IPS-18a (cell line): Measurements from ENCODE around the gene CCDC106.

ENCODE experiments used
- H3K27ac ChIP-seq: one replicate; pipeline ENCODE4 v1.5.1; 2013; ENCODE audit warnings: low read length
- H3K27me3 ChIP-seq: one replicate; pipeline ENCODE4 v1.6.1; 2013; ENCODE audit warnings: mild to moderate bottlenecking, low read length; ENCODE audit not compliant: control insufficient read depth, insufficient read depth
- H3K36me3 ChIP-seq: one replicate; pipeline ENCODE4 v1.6.1; 2013; ENCODE audit warnings: low read depth, low read length; ENCODE audit not compliant: control insufficient read depth
- H3K4me1 ChIP-seq: one replicate; pipeline ENCODE4 v1.6.1; 2013; ENCODE audit warnings: low read depth, low read length; ENCODE audit not compliant: control insufficient read depth
- H3K4me3 ChIP-seq: one replicate; pipeline ENCODE4 v1.5.1; 2013; ENCODE audit warnings: low read length
- H3K9ac ChIP-seq: one replicate; pipeline ENCODE4 v1.6.1; 2013; ENCODE audit warnings: mild to moderate bottlenecking, low read length, moderate library complexity
- H3K9me3 ChIP-seq: one replicate; pipeline ENCODE4 v1.6.1; 2013; ENCODE audit warnings: low read depth, low read length; ENCODE audit not compliant: control insufficient read depth

Gene CCDC106

GRCh38 chr19:55647732-55648584 lies at the start of gene CCDC106:
Gene CCDC106, plus strand, starts transcription at chr19:55648212. Its CDS starts 835 bp downstream, at chr19:55649047.
- peak within 1 kb of the TSS; percentile 66 for H3K4me3 ChIP-seq
- peaks cover 10% of the 10 kb centered on the region for H3K4me1 ChIP-seq
- no peaks in the 10 kb centered on the region for H3K9me3 ChIP-seq
- no peaks in the 10 kb centered on the region for H3K27me3 ChIP-seq
- peak within 1 kb of the TSS; percentile 55 for H3K9ac ChIP-seq
- H3K27ac ChIP-seq: no peak within 1 kb of the TSS
- peaks cover 14% of the 10 kb centered on the region for H3K36me3 ChIP-seq

DNA sequence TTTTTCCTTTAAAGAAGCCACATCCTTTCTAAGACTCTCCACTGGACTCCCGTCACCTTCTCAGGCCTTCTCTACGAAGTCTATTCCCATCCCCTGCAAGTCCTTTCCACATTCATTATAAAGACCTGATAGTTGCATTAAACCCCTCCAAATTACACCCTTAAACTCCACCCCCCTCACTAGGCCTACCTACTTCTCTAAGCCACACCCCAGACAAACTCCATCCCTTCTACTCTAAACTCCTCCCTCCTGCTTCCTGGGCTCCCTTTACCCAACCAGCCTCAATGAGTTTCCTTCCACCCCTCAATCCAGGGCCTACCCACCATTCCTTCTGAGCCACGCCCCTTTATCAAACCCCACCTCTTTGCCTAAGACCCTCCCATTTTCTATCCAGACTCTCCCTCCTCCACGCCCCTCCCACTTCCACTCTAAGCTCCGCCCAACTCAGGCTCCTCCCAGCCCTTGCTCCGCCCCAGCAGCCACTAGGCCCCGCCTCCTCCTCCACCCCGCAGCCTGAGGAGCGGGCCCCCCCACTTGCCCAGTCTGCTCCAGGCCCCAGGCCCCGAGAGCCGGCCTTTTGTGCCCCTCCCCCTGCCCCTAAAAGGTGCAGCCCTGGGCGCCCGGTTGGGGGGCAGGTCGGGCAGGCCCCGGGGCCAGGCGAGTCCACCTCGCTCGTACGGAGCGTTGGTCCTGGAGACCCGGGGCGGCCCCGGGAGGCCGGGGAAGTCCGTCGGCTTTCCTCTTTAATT lies 49.1 kb upstream of the CCDC106 start:
- Histone ChIP-seq H3K36me3 (peaks cover 15% of the 10 kb centered on the region), H3K4me1 (peaks cover 9% of the 10 kb centered on the region), H3K9me3 (no peaks in the 10 kb centered on the region), H3K9ac (peak overlapping the region; percentile 100), H3K4me3 (peak overlapping the region; percentile 97), H3K27ac (peak overlapping the region; percentile 78), H3K27me3 (no peaks in the 10 kb centered on the region)

DNA sequence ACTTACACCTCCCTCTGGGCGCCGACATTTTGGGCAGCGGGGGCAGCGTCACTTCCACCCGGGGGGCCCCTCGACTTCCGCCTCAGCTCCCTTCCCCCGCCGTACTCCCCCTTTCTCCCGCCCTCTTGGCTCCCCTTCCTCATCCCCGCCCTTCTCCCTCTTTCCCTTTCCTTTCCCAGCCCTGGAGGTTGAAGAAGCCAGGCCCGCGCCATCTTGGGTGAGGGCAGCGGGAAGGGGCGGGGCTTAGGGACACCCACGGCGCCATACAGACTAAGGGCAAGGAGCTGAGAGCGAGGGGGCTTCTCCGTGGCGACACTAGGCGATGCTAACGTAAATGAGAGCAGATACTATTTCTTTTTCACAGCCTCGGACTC lies 48.6 kb upstream of the CCDC106 start, which contains the start of gene FIZ1:
FIZ1 (minus strand) TSS at position 50 of the 374 bp plus-strand sequence. CDS start 1,652 bp downstream, outside the sequence.
- H3K4me3 ChIP-seq: peak within 1 kb of the TSS; percentile 97
- no peaks in the 10 kb centered on the region for H3K9me3 ChIP-seq
- peak within 1 kb of the TSS; percentile 100 for H3K9ac ChIP-seq
- no peaks in the 10 kb centered on the region for H3K27me3 ChIP-seq
- H3K36me3 ChIP-seq: peaks cover 15% of the 10 kb centered on the region
- peaks cover 9% of the 10 kb centered on the region for H3K4me1 ChIP-seq
- H3K27ac ChIP-seq: peak within 1 kb of the TSS; percentile 100

DNA sequence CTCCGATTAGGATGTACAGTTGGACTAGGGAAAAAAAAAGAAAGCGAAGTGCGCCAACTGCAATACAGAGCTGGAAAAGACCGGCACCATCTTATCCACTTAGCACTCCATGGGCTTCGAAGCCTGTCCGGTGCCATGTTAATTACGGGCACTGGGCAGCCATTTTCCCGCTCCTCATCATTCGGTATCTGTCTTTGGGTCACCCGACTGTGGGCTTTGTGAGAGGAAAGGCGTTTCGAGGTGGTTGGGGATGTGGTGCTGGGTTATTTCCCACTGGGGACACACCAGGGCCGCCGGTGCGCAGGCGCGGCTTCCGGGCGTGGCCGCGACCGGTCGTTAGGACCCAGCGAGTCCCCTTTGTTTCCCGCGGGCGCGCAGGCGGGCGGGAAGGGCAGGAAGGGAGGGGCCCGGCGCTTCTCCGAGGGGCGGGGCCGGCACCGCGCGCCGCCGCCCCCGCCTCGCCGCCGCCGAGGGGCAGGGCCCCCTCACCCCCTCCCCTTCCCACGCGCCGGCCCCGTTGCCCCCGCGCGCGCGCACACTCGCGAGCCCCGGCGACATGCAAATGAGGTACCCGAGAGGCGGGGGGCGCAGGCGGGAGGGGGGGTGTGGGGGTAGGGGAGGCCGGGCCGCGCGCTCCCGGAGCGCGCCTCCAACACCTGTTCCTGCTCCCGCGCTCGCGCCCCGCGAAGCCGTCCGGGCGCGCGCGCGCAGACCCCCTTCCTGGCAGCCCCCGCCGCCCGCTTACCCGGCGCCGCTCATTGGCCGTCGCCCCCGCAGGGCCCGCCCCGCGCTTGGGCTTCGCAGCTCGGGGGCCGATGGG lies 48.0 kb upstream of the CCDC106 start, which contains the start of gene ZNF524:
ZNF524 (plus strand) TSS at position 447 of the 820 bp plus-strand sequence. CDS start 1,825 bp downstream, outside the sequence.
- no peaks in the 10 kb centered on the region for H3K27me3 ChIP-seq
- H3K4me1 ChIP-seq: peaks cover 12% of the 10 kb centered on the region
- peak within 1 kb of the TSS; percentile 100 for H3K9ac ChIP-seq
- H3K36me3 ChIP-seq: peaks cover 13% of the 10 kb centered on the region
- no peaks in the 10 kb centered on the region for H3K9me3 ChIP-seq
- H3K4me3 ChIP-seq: peak within 1 kb of the TSS; percentile 97
- H3K27ac ChIP-seq: peak within 1 kb of the TSS; percentile 100

GRCh38 chr19:55600662-55601028 lies 47.4 kb upstream of the CCDC106 start:
- H3K4me3 ChIP-seq: peak overlapping the region; percentile 71
- H3K36me3 ChIP-seq: peaks cover 9% of the 10 kb centered on the region
- peak overlapping the region; percentile 28 for H3K9ac ChIP-seq
- H3K27me3 ChIP-seq: no peaks in the 10 kb centered on the region
- no peak overlapping the region for H3K27ac ChIP-seq
- H3K4me1 ChIP-seq: peaks cover 12% of the 10 kb centered on the region
- H3K9me3 ChIP-seq: no peaks in the 10 kb centered on the region

- no peaks in the 10 kb centered on the region for H3K27me3 ChIP-seq
- H3K4me1 ChIP-seq: peaks cover 12% of the 10 kb centered on the region
- H3K27ac ChIP-seq: no peak overlapping the region
- H3K9ac ChIP-seq: peak overlapping the region; percentile 28
- H3K9me3 ChIP-seq: no peaks in the 10 kb centered on the region
- H3K4me3 ChIP-seq: peak overlapping the region; percentile 71
- H3K36me3 ChIP-seq: peaks cover 4% of the 10 kb centered on the region
Observed at GRCh38 chr19:55601084-55601483, 46.9 kb upstream of the CCDC106 start.

DNA sequence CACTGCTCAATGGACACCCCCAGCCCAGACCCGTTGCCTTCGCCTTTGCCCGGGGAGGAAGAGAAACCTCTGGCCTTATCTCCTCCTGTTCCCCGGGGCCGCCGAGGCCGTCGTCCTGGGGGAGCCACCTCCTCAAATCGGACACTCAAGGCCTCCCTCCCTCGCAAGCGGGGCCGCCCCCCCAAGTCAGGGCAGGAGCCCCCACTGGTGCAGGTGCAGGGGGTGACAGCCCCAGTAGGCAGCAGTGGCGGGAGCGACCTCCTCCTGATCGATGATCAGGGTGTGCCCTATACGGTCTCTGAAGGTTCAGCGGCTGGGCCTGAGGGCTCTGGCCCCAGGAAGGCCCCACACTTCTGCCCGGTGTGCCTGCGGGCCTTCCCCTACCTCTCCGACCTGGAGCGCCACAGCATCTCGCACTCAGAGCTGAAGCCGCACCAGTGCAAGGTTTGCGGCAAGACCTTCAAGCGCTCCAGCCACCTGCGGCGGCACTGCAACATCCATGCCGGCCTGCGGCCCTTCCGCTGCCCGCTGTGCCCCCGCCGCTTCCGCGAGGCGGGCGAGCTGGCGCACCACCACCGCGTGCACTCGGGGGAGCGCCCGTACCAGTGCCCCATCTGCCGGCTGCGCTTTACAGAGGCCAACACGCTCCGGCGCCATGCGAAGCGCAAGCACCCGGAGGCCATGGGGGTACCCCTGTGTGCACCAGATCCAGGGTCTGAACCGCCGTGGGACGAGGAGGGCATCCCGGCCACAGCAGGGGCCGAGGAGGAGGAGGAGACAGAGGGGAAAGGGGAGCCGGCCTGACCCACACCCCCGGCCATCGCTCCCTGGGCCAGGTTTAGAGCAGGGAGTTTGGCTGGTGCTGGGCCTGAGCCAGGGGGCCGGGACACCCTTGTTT lies 45.7 kb upstream of the CCDC106 start:
- Histone ChIP-seq H3K27ac (no peak overlapping the region), H3K9me3 (no peaks in the 10 kb centered on the region), H3K4me3 (no peak overlapping the region), H3K27me3 (no peaks in the 10 kb centered on the region), H3K4me1 (peaks cover 18% of the 10 kb centered on the region), H3K9ac (no peak overlapping the region), H3K36me3 (no peaks in the 10 kb centered on the region)

DNA sequence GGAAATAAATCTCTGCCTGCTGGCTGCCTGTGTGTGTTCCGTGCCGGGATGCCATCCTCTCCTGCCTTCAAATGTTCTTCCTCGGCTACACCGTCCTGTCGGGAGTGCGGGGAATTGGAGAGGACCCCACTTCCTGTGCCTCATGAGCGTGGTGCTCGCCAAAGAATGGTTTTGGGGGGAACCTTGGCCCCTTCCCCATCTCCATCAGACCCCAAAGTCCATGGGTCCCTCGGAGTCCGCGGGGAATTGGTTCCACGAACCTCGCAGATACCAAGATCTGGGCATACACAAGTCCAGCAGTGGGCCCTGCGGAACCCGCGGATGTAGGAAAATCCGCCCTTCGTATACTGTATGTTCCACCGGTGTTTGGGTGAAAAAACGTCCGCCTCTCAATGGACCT lies 44.9 kb upstream of the CCDC106 start:
- peaks cover 14% of the 10 kb centered on the region for H3K4me1 ChIP-seq
- no peak overlapping the region for H3K4me3 ChIP-seq
- no peak overlapping the region for H3K9ac ChIP-seq
- H3K27me3 ChIP-seq: no peaks in the 10 kb centered on the region
- H3K9me3 ChIP-seq: no peaks in the 10 kb centered on the region
- H3K36me3 ChIP-seq: no peaks in the 10 kb centered on the region
- no peak overlapping the region for H3K27ac ChIP-seq

DNA sequence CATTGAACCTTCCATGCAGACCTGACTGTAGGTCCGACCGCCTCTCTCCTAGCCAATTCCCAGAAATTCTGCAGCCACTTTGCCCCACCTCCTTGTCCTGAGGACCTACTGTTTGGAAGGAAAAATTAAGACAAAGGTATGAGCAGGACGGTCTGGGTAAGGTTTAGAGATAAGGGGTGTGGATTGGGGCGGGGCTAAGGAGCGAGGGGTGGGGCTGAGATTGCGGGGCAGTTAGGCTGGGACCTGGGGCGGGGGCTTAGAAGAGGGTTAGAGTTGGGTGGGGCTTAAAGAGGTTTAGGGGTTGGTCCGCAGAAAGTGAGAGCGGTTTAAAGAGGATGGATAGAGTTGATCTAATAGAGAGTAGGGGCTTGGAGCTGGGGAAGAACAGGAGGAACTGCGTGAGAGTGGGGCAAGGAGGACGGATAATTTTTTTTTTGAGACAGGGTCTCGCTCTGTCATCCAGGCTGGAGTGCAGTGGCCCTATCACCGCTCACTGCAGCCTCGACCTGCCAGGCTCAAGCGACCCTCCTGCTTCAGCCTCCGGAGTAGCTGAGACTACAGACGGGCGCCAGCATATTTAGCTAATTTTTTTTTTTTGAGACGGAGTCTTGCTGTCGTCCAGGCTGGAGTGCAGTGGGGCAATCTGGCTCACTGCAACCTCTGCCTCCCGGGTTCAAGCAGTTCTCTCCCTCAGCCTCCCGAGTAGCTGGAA lies 44.3 kb upstream of the CCDC106 start:
- Histone ChIP-seq H3K36me3 (no peaks in the 10 kb centered on the region), H3K4me1 (peaks cover 9% of the 10 kb centered on the region), H3K9ac (no peak overlapping the region), H3K9me3 (no peaks in the 10 kb centered on the region), H3K27ac (no peak overlapping the region), H3K4me3 (no peak overlapping the region), H3K27me3 (no peaks in the 10 kb centered on the region)

GRCh38 chr19:55605207-55605636 lies 42.8 kb upstream of the CCDC106 start:
- peak overlapping the region; percentile 74 for H3K9ac ChIP-seq
- no peak overlapping the region for H3K27ac ChIP-seq

More at GRCh38 chr19:55605207-55605636, 42.8 kb upstream of the CCDC106 start:
- no peaks in the 10 kb centered on the region for H3K27me3 ChIP-seq
- H3K4me3 ChIP-seq: peak overlapping the region; percentile 73
- H3K4me1 ChIP-seq: peaks cover 9% of the 10 kb centered on the region
- H3K36me3 ChIP-seq: peaks cover 7% of the 10 kb centered on the region
- no peaks in the 10 kb centered on the region for H3K9me3 ChIP-seq
